H9 (cell line): ENCODE data around the gene SEC62. TPM values are rescaled to one million over a fixed set of nuclear protein-coding genes. Genes with fewer than 3 reads are reported as not detected.

ENCODE experiments used
- DNase-seq: peaks from one replicate; pipeline ENCODE4 v3.0.0-alpha.2; 2017
- H2AFZ ChIP-seq: one replicate; pipeline ENCODE4 v1.6.1; 2013; ENCODE audit warnings: mild to moderate bottlenecking, low read length, control low read depth, moderate library complexity
- H2AK5ac ChIP-seq: 2 replicates; pipeline ENCODE4 v1.6.1; 2013; ENCODE audit warnings: low read length, control low read depth, mixed read lengths; ENCODE audit not compliant: insufficient read length
- H2BK120ac ChIP-seq: one replicate; pipeline ENCODE4 v1.6.1; 2013; ENCODE audit warnings: low read depth, mild to moderate bottlenecking, low read length, control low read depth, inconsistent platforms; ENCODE audit not compliant: poor library complexity, severe bottlenecking
- H2BK12ac ChIP-seq: 2 replicates; pipeline ENCODE4 v1.6.1; 2013; ENCODE audit warnings: low read length, control low read depth, mixed read lengths, low read depth; ENCODE audit not compliant: insufficient read length
- H2BK15ac ChIP-seq: 2 replicates; pipeline ENCODE4 v1.6.1; 2013; ENCODE audit warnings: low read depth, low read length, control low read depth
- H2BK20ac ChIP-seq: one replicate; pipeline ENCODE4 v1.6.1; 2013; ENCODE audit warnings: low read depth, mild to moderate bottlenecking, low read length, control low read depth, inconsistent platforms; ENCODE audit not compliant: poor library complexity, severe bottlenecking
- H2BK5ac ChIP-seq: 2 replicates; pipeline ENCODE4 v1.6.1; 2013; ENCODE audit warnings: low read length, control low read depth, mixed read lengths; ENCODE audit not compliant: insufficient read length
- H3K14ac ChIP-seq: 2 replicates; pipeline ENCODE4 v1.6.1; 2013; ENCODE audit warnings: low read length, control low read depth; ENCODE audit not compliant: insufficient read depth
- H3K18ac ChIP-seq: 2 replicates; pipeline ENCODE4 v1.6.1; 2013; ENCODE audit warnings: low read depth, mild to moderate bottlenecking, mixed read lengths, low read length, control low read depth; ENCODE audit not compliant: insufficient read length
- H3K23ac ChIP-seq: 2 replicates; pipeline ENCODE4 v1.6.1; 2013; ENCODE audit warnings: low read length, control low read depth, mixed read lengths, low read depth; ENCODE audit not compliant: insufficient read length
- H3K23me2 ChIP-seq: 2 replicates; pipeline ENCODE4 v1.6.1; 2013; ENCODE audit warnings: low read depth, mild to moderate bottlenecking, mixed read lengths, low read length, control low read depth; ENCODE audit not compliant: insufficient read length, poor library complexity, severe bottlenecking
- H3K27ac ChIP-seq: 2 replicates; pipeline ENCODE4 v1.5.1; 2013; ENCODE audit warnings: low read length, control low read depth, mixed read lengths, low read depth; ENCODE audit not compliant: insufficient read length
- H3K27me3 ChIP-seq: 2 replicates; pipeline ENCODE4 v1.6.1; 2013; ENCODE audit warnings: low read length, control low read depth, inconsistent platforms; ENCODE audit not compliant: insufficient read depth
- H3K4ac ChIP-seq: 2 replicates; pipeline ENCODE4 v1.6.1; 2013; ENCODE audit warnings: low read depth, mild to moderate bottlenecking, control low read depth, inconsistent platforms, low read length, moderate library complexity
- H3K4me1 ChIP-seq: 2 replicates; pipeline ENCODE4 v1.6.1; 2013; ENCODE audit warnings: low read length, control low read depth, inconsistent platforms; ENCODE audit not compliant: insufficient read depth
- H3K4me2 ChIP-seq: 2 replicates; pipeline ENCODE4 v1.6.1; 2013; ENCODE audit warnings: low read length, control low read depth, mixed read lengths; ENCODE audit not compliant: insufficient read length, insufficient read depth
- H3K56ac ChIP-seq: 2 replicates; pipeline ENCODE4 v1.6.1; 2013; ENCODE audit warnings: low read depth, mild to moderate bottlenecking, mixed read lengths, low read length, control low read depth; ENCODE audit not compliant: insufficient read length
- H3K79me1 ChIP-seq: 2 replicates; pipeline ENCODE4 v1.6.1; 2013; ENCODE audit warnings: low read depth, mild to moderate bottlenecking, moderate library complexity, low read length, control low read depth, inconsistent platforms; ENCODE audit not compliant: insufficient read depth, poor library complexity, severe bottlenecking
- H3K79me2 ChIP-seq: 2 replicates; pipeline ENCODE4 v1.6.1; 2013; ENCODE audit warnings: low read length, control low read depth, inconsistent platforms; ENCODE audit not compliant: insufficient read depth
- H3K9ac ChIP-seq: 2 replicates; pipeline ENCODE4 v1.6.1; 2013; ENCODE audit warnings: low read length, control low read depth, mixed read lengths; ENCODE audit not compliant: insufficient read length; ENCODE audit errors: extremely low read depth
- H3K9me3 ChIP-seq: one replicate; pipeline ENCODE4 v1.6.1; 2013; ENCODE audit warnings: low read depth, low read length, inconsistent platforms; ENCODE audit not compliant: control insufficient read depth
- H3T11ph ChIP-seq: one replicate; pipeline ENCODE4 v1.6.1; 2013; ENCODE audit warnings: mild to moderate bottlenecking, low read length, control low read depth, inconsistent platforms
- H4K20me1 ChIP-seq: one replicate; pipeline ENCODE4 v1.6.1; 2013; ENCODE audit not compliant: control insufficient read depth, insufficient read length, insufficient read depth
- H4K5ac ChIP-seq: 2 replicates; pipeline ENCODE4 v1.6.1; 2013; ENCODE audit warnings: low read depth, mild to moderate bottlenecking, mixed read lengths, low read length, control low read depth; ENCODE audit not compliant: insufficient read length
- H4K8ac ChIP-seq: replicated peaks from 2 replicates; pipeline ENCODE4 v1.6.1; 2013; ENCODE audit warnings: low read length, control low read depth, mixed read lengths, low read depth; ENCODE audit not compliant: insufficient read length
- H4K91ac ChIP-seq: 2 replicates; pipeline ENCODE4 v1.6.1; 2013; ENCODE audit warnings: low read depth, mild to moderate bottlenecking, moderate library complexity, mixed read lengths, low read length, control low read depth; ENCODE audit not compliant: insufficient read length
- H3K27ac Mint-ChIP-seq, 3 experiments: 2 replicates in 2 of 3; 3 replicates in 1 of 3; pipeline ENCODE4 v1.8.0; 2020 to 2021; ENCODE audit warnings: mixed read lengths in 3 of 3, mild to moderate bottlenecking in 1 of 3, moderate library complexity in 1 of 3
- H3K27me3 Mint-ChIP-seq: 2 replicates; pipeline ENCODE4 v1.8.0; 2021; ENCODE audit warnings: low read depth, mild to moderate bottlenecking, moderate library complexity, mixed read lengths
- H3K36me3 Mint-ChIP-seq, 3 experiments: 2 replicates in 2 of 3; 3 replicates in 1 of 3; pipeline ENCODE4 v1.8.0; 2020 to 2021; ENCODE audit warnings: low read depth in 3 of 3, mixed read lengths in 3 of 3; ENCODE audit not compliant: insufficient read depth in 1 of 3
- H3K4me1 Mint-ChIP-seq, 2 experiments: 2 replicates each; pipeline ENCODE4 v1.8.0; 2020; ENCODE audit warnings: mixed read lengths in 2 of 2
- H3K4me3 Mint-ChIP-seq, 2 experiments: 2 replicates in 1 of 2; 3 replicates in 1 of 2; pipeline ENCODE4 v1.8.0; 2020 to 2021; ENCODE audit warnings: mild to moderate bottlenecking in 2 of 2, mixed read lengths in 2 of 2, moderate library complexity in 1 of 2
- H3K9me3 Mint-ChIP-seq, 2 experiments: 2 replicates in 1 of 2; 3 replicates in 1 of 2; pipeline ENCODE4 v1.8.0; 2020; ENCODE audit warnings: mild to moderate bottlenecking in 2 of 2, mixed read lengths in 2 of 2, moderate library complexity in 1 of 2
- CTCF ChIP-seq: fragments of 200-600 bp; sonication (generic); conservative IDR thresholded peaks from 3 replicates; pipeline ENCODE4 v1.8.0; 2021; ENCODE audit warnings: antibody characterized with exemption, mild to moderate bottlenecking
- WGBS: extraction: QIAGEN DNeasy Blood & Tissue Kit; methylation state at CpG from one replicate; pipeline ENCODE4 v1.1.7; 2013; ENCODE audit warnings: missing lambda C conversion rate, low lambda C conversion rate, mixed read lengths; ENCODE audit not compliant: insufficient read length; ENCODE audit errors: extremely low coverage; 5-methylcytosine and 5-hydroxymethylcytosine counted together
- total RNA-seq: library from RNA; stranded (reverse); gene quantifications from 2 replicates; pipeline ENCODE4 v1.2.1, GENCODE V29; 2021

The SEC62 gene
- total RNA-seq, 1 experiment from 2014 or later, result 98.7 TPM

- H2AK5ac ChIP-seq, result no peak overlapping the region
- no peaks in the 10 kb centered on the region for H3K23me2 ChIP-seq
- H3K56ac ChIP-seq, result no peak overlapping the region
- H2BK20ac ChIP-seq, result no peak overlapping the region
- TF ChIP-seq CTCF, result no peak
- no peak overlapping the region for H4K8ac ChIP-seq
- no peaks in the 10 kb centered on the region for H3K4me1 Mint-ChIP-seq
- no peak overlapping the region for H3T11ph ChIP-seq
- no peak overlapping the region for H3K4me2 ChIP-seq
- no peaks in the 10 kb centered on the region for H3K27me3 ChIP-seq
- H4K5ac ChIP-seq, result no peak overlapping the region
- no peak overlapping the region for H4K91ac ChIP-seq
- H2BK120ac ChIP-seq, result no peak overlapping the region
- no peaks in the 10 kb centered on the region for H3K9me3 ChIP-seq
- H3K4me1 ChIP-seq, result no peaks in the 10 kb centered on the region
- H2BK12ac ChIP-seq, result no peak overlapping the region
- WGBS, result no CpG with 5 or more reads among the region's 3 CpGs
- no peak overlapping the region for H3K4ac ChIP-seq
- no peak overlapping the region for H3K23ac ChIP-seq
- H3K36me3 Mint-ChIP-seq, result peaks cover 8 to 39% (median 24%) of the 10 kb centered on the region in 3 experiments; a peak in 6 of 7 replicates
- no peak overlapping the region for H3K27ac ChIP-seq
- no peaks in the 10 kb centered on the region for H3K79me2 ChIP-seq
- no peaks in the 10 kb centered on the region for H3K79me1 ChIP-seq
- no peak overlapping the region for H3K14ac ChIP-seq
- no peak overlapping the region for H2AFZ ChIP-seq
- H2BK15ac ChIP-seq, result no peak overlapping the region
- no peak overlapping the region for H3K4me3 Mint-ChIP-seq
- H3K9ac ChIP-seq, result no peak overlapping the region
- H3K27me3 Mint-ChIP-seq, result no peaks in the 10 kb centered on the region
- H3K9me3 Mint-ChIP-seq, result no peaks in the 10 kb centered on the region
- no peak overlapping the region for H3K27ac Mint-ChIP-seq
- H3K18ac ChIP-seq, result no peak overlapping the region
- H2BK5ac ChIP-seq, result no peak overlapping the region
- no peaks in the 10 kb centered on the region for H4K20me1 ChIP-seq
- DNase-seq, result no peak
These were observed 27.2 kb downstream of the SEC62 start for GRCh38 chr3:169993761-169994160.
